C4-2B (cell line): ENCODE data around the gene PLXNA4.

ENCODE experiments used
- CTCF ChIP-seq: fragments of 450-650 bp; conservative IDR thresholded peaks from 2 replicates; pipeline ENCODE4 v1.5.1; 2017; ENCODE audit warnings: mild to moderate bottlenecking
- ZFX ChIP-seq: fragments of 450-650 bp; IDR thresholded peaks from 2 replicates; pipeline ENCODE4 v1.6.1; 2017

GRCh38 chr7:132322970-132323369 is 253.3 kb downstream of the PLXNA4 start:
- TF ChIP-seq CTCF, result no peak
- no peak for TF ChIP-seq ZFX
